ENCODE measurements around the gene IMMP2L.
A peak's percentile ranks its signal among the peaks of the same experiment; 100 is the strongest.

Gene IMMP2L

GRCh38 chr7:111025006-111025405 lies 537.3 kb downstream of the IMMP2L start:
- no peaks in the 10 kb centered on the region for H3K27me3 Mint-ChIP-seq (ENCODE audit: low read depth)

GRCh38 chr7:111018960-111019736 lies 543.1 kb downstream of the IMMP2L start:
- Mint-ChIP-seq H3K27me3 (ENCODE audit: low read depth) (peaks cover 3% of the 10 kb centered on the region), H3K4me1 (peaks cover 6% of the 10 kb centered on the region), H3K9me3 (peaks cover 5% of the 10 kb centered on the region), H3K36me3 (ENCODE audit: low read depth) (no peaks in the 10 kb centered on the region), H3K27ac (peak overlapping the region in 2 of 3 experiments; percentile 45 to 46), H3K4me3 (no peak overlapping the region)
- no peak for TF ChIP-seq CTCF (IDR thresholded peaks at IDR 0.05; ENCODE audit: unreplicated experiment in 3 of 3)

More at GRCh38 chr7:111025006-111025405, 537.3 kb downstream of the IMMP2L start:
- peaks cover 5% of the 10 kb centered on the region for H3K9me3 Mint-ChIP-seq
- no peak overlapping the region for H3K27ac Mint-ChIP-seq
- H3K4me3 Mint-ChIP-seq = no peak overlapping the region
- TF ChIP-seq CTCF (IDR thresholded peaks at IDR 0.05; ENCODE audit: unreplicated experiment in 3 of 3) = no peak
- H3K4me1 Mint-ChIP-seq = peaks cover 16% of the 10 kb centered on the region
- H3K36me3 Mint-ChIP-seq (ENCODE audit: low read depth) = no peaks in the 10 kb centered on the region

- no peak overlapping the region for H3K4me3 Mint-ChIP-seq
- no peak overlapping the region for H3K27ac Mint-ChIP-seq
- H3K4me1 Mint-ChIP-seq = peaks cover 7% of the 10 kb centered on the region
- peaks cover 3% of the 10 kb centered on the region for H3K27me3 Mint-ChIP-seq (ENCODE audit: low read depth)
- peaks cover 5% of the 10 kb centered on the region for H3K9me3 Mint-ChIP-seq
- TF ChIP-seq CTCF (IDR thresholded peaks at IDR 0.05; ENCODE audit: unreplicated experiment in 3 of 3) = no peak
- no peaks in the 10 kb centered on the region for H3K36me3 Mint-ChIP-seq (ENCODE audit: low read depth)
Measured at GRCh38 chr7:111018447-111018846, 543.8 kb downstream of the IMMP2L start.

GRCh38 chr7:111014079-111014478 lies 548.2 kb downstream of the IMMP2L start:
- no peak overlapping the region for H3K27ac Mint-ChIP-seq
- H3K9me3 Mint-ChIP-seq = no peaks in the 10 kb centered on the region
- H3K36me3 Mint-ChIP-seq (ENCODE audit: low read depth) = no peaks in the 10 kb centered on the region
- TF ChIP-seq CTCF (IDR thresholded peaks at IDR 0.05; ENCODE audit: unreplicated experiment in 3 of 3) = no peak
- H3K4me3 Mint-ChIP-seq = no peak overlapping the region
- H3K27me3 Mint-ChIP-seq (ENCODE audit: low read depth) = no peaks in the 10 kb centered on the region
- H3K4me1 Mint-ChIP-seq = peaks cover 11% of the 10 kb centered on the region

GRCh38 chr7:111012799-111013675 lies 549.3 kb downstream of the IMMP2L start:
- TF ChIP-seq CTCF (IDR thresholded peaks at IDR 0.05; ENCODE audit: unreplicated experiment in 3 of 3) = no peak
- Mint-ChIP-seq H3K9me3 (no peaks in the 10 kb centered on the region), H3K4me1 (peaks cover 8% of the 10 kb centered on the region), H3K27ac (peak overlapping the region in 1 of 3 experiments; percentile 2), H3K27me3 (ENCODE audit: low read depth) (no peaks in the 10 kb centered on the region), H3K36me3 (ENCODE audit: low read depth) (no peaks in the 10 kb centered on the region), H3K4me3 (no peak overlapping the region)
